GM19099 (cell line): ENCODE measurements around the gene RAMP2.

Experiments
- POLR2A ChIP-seq: IDR thresholded peaks from 3 replicates; pipeline ENCODE4 v1.6.1; 2011; ENCODE audit warnings: low read depth; ENCODE audit not compliant: insufficient read length; ENCODE audit errors: extremely low read depth

Gene RAMP2, protein sequence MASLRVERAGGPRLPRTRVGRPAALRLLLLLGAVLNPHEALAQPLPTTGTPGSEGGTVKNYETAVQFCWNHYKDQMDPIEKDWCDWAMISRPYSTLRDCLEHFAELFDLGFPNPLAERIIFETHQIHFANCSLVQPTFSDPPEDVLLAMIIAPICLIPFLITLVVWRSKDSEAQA

DNA sequence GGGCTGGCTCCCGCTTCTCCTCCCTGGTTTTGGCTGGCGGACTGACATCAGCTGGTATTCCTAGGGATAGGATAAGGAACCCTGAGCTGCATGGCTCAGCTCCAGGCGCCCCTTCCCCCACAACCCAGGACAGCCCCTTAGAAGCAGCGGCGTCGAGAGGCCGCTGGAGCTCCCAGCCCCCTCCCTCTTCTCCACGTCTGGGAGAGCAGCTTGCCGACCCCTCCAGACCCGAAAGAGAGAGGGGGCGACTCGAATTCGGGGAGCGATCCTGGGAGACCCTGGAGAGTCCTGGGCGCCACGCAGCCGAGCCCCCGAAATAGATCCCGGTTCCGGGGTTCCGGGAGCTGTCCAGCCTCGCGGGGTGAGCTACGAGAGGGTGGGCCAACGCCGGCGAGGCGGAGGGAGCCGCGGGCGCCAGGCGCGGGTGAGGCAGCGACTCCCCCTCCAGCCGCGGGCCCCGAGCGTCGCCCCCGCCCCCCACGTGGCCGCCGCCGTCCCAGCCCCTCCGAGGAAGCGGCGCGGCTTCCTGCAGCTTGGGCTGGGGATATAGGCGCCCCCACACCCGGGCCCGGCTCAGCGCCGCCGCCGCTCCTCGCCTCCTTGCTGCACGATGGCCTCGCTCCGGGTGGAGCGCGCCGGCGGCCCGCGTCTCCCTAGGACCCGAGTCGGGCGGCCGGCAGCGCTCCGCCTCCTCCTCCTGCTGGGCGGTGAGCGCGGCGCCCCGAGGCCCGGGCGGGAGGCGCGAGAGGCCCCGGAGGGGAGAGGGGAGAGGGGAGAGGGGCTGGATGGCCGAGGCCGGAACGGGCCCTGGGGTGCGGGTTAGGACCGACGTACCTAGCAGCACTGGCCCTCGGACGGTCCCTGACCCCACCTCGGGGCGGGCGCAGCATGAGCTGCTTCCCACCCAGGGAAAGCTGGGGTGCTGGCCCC lies at the start of gene RAMP2:
Gene RAMP2 (plus strand): TSS at position 576 of the 930 bp plus-strand sequence. CDS start 35 bp downstream, at position 611.
- TF ChIP-seq POLR2A = no peak

DNA sequence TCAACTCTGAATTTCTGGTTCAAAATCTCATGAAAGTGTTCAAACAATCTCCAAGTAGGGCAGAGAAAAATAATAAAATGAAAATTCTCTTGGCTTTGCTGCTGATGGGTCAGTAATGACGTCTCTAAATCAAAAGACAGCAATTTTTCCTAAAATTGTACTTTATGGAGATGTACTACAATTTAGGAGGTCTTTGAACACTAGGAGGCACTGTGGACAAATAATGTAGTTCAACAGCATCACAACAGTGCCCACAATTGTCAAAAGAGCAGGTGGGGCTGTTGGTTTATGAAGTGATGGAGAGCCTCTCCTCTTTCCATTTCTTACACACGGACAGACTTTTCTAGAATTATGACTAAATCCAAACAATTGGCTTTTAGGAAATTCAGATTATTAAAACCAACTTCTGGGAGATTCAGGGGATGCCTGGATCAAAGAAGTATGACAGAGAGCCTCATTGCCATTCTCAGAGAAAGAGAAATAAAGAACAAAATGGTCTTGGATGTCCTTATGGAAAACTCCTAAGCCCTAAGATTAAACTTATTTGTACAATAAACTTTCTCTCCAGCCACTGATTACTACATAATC lies 39.9 kb upstream of the RAMP2 start:
- TF ChIP-seq POLR2A = no peak

DNA sequence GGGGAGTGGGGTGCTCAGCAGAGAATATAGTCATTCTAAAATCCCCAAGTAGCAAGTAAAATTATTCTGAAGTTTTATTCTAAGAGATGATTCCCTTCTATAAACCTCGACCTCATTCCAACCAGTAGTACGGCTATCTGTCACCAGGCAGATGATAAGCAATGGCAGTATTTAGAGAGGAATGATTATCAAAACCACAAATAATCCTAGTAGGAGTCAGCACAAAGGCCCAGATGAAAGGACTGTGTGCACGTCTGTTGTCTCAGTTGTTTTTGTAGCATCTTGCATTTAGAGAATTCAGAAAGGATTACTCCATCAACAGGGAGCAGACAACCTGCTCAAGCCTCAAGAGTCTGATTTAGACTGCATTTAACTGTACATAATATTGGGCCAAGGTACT lies 37.4 kb upstream of the RAMP2 start:
- TF ChIP-seq POLR2A = no peak

DNA sequence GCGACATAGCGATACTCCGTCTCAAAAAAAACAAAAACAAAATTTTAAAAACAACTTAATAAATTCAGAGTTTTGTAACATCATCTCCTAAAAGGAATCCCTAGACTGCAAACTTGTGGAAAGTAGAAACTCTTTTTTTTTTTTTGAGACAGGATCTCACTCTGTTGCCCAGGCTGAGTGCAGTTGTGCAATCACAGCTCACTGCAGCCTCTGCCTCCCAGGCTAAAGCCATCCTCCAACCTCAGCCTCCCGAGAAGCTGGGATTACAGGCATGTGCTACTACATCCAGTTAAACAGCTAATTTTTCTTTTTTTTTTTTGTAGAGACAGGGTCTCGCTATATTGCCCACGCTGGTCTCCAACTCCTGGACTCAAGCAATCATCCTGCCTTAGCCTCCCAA lies 35.9 kb upstream of the RAMP2 start:
- no peak for TF ChIP-seq POLR2A

DNA sequence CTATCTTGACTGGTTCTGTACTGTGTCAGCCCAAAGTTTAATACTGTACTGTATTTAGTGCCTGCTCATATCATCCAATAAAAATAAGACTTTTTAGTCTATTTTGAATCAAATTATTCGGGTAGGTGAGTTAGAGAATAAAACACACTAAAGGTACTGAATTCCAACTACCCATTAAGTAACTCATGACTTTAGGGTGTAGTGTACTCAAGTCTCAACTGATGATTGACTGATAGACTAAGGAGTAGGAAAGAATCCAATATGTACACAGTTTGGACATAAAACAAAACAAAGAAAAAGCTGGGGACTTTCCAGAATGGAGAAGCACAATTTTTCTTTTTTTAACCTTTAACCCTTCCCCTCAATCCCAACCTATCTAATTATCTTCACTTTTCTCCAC lies 20.3 kb upstream of the RAMP2 start:
- TF ChIP-seq POLR2A = no peak

DNA sequence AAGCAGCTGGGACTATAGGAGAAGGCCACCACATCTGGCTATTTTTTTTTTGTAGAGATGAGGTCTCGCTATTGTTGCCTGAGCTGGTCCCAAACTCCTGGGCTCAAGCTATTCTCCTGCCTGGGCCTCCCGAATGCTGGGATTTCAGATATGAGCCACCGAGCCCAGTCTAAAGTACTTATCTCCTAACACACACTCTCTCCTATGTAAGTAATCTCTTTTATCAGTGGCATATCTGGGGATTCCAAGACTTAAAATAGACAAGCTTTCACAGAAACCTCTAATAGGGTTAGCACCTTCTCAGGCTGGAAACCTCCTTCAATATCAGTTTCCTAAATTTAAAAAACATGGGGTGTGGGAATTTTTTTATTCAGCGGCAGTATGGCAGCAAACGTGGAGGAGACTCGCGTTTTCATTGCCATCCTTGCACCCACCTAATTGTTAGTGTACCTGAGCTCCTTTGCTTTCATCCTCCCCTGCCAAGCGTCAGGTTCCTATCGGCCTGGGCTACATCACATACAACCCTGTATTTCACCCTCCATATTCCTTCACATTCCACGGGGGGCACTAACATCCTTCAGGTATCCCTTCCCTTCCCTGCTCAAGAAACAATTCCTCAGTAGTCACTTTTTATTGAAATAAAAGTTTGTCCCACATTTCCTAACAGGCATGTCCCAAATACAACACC lies 17.3 kb upstream of the RAMP2 start:
- TF ChIP-seq POLR2A = no peak

DNA sequence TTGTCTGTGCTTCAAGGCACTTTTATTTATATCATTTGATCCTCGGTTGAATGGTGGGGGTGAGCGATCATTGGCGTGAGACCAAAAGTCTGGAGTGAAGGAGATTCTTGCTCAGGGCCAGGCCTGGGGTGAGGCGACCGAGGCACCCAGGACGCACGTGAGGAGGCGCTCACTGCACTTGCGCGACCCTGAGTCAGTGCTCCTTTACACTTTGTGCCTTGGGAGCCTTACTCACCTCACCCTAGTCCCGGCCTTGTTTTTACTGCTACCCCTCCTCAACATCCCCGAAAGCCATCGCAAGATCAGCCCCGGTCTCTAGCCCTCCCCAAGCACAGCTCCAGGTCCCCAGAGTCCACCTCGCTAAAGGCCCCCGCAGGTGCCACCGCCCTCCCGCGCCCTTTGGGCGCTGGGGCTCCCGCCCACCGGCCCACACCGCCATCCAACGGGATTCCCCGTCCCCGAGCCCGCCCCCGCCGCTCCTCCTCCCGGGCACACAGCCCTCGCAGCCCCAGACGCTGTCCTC lies 16.7 kb upstream of the RAMP2 start:
- TF ChIP-seq POLR2A = no peak

DNA sequence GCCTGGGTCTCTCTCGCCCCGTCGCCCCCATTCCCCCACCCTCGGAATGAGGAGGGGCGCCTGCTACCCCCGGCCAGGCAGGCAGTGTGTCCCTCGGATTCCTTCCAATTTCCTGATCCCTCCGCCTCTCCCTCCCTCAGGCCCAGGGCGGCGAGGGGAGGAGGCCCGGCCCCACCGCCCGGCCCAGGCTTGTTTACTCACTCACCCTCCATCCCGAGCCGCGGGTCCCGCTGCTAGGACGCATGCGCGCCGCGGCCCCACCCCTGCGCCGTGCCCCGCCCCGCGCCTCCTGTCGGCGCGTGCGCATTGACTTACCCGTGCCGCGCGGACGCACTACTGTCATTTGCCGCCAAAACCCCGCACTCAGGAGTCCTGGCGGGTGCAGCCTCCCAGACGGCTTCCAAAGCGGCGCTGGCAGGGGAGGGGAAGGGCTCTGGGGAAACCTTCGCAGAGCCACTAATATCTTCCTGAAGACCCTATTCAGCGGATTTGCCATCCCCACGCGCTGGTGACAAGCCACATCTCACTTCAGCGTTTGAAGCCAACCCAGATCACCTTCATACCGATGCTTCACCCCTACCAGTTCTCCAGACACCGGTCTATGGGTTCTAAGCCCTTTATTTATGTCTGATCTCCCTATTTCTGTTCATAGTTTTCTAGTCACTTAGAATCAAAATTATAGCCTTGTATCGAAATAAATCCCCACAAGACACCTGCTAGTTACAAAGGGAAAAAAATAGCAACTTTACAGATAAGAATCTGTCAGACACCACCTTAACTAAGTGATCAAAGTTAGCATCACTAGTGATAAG lies 16.0 kb upstream of the RAMP2 start, which contains the start of gene EZH1:
Gene EZH1 (minus strand): TSS at position 235 of the 812 bp plus-strand sequence. CDS start 16,099 bp downstream, outside the sequence.
- peak; percentile 72 for TF ChIP-seq POLR2A

DNA sequence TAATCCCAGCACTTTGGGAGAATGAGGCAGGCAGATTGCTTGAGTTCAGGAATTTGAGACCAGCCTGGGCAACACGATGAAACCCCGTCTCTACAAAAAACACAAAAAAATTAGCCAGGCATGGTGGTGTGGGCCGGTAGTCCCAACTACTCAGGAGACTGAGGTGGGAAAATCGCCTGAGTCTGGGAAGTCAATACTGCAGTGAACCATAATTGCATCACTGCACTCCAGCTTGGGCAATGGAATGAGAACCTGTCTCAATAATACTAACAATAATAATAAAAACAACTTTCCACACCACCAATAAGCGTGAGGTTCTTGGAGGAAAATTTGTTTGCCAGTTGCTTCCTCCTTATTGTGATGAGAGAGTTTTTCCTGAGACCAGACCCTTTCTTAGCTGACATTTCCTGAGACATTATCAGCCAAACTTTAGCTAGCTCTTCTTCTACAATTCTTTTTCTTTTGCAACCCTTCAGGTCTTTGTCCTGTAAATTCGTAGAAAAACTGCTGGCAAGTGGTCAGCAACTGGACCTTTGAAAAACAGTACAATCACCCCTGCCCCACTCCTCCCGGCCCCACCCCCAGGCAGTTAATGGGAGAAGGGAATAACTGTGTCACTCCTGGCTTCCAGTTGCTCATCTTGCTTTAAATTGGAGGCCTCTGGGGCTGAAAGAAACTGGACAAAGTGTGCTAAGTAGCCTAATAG lies 12.7 kb upstream of the RAMP2 start:
- no peak for TF ChIP-seq POLR2A

DNA sequence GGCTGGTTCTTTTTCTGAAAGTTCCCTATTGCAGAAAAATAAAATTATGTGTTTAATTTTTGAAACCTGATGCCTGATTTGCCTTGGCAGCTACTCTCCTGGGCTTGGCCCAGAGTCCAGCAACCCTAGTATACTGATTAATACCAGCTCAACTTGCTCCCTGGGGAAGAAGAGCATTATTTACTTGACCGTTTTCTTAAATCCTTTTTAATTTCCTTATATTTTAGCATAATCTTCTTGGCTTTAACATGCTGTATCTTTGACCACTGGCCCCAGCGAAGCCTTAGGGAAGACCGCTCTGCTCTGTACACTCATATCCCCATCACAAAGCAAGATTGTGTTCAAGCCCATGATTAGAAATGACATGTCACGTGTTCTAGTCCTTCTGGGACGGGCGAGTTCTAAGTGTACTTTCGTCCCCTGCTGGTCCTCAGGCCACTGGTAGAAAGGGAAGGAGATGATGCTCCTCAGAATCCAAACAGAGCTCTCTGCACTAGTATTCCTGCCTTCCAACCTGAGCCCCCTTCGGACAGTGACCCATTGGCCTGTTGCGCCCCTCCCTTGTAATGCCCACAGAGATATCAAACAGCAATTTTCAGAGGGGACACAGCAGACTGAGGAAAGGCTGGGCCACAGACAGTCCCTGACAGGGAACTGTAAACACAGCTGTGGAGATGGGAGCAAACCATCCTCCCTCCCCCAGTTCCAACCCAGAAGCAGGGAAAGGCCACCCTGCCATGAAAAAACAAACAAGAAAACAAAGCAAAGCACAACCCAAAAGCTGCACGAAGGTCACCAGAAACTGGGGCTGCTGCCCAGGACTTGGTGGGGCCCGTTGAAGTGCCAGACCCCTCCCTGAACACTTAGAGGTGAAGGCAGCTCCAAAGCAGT lies 11.9 kb upstream of the RAMP2 start:
- no peak for TF ChIP-seq POLR2A

DNA sequence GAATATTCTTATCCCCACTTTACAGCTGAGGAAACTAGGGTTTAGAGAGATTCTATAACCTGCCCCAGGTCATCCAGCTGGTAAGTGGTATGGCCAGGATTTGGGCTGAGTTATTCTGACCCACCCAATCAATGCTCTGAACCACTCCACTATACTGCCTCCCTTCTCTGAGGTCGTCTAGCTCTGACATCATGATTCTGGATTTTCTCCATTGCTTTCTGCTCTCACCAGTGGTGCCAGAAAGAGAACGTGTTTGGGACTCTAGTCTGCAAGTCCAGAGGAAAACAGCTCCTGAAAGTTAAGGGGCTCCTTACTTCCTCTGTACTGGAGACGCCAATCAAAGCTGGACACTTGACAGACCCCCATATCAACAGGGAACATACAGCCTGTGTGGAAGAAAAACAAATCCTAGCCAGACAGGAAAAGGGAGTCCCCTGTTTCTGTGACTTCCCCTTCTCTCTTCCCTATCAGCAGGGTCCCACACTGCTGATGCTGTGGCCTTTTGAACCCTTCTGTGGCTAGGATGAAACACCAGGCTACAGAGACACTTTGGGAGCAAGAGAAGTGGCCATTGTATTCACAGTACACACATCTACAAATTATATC lies 10.2 kb upstream of the RAMP2 start:
- TF ChIP-seq POLR2A = no peak

DNA sequence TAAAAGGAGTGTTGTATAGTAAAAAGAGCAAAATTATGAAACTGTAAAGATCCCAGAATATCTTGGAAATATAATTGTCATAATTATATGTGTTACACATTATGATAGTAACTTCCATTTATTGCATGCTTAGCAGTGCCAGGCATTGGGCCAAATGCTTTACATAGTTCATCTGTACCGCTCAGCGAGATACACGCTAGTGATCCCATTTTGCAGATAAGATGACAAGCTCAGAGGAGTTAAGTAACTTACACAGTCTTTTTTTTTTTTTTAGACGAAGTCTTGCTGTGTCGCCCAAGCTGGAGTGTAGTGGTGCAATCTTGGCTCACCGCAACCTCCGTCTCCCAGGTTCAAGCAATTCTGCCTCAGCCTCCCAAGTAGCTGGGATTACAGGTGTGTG lies 9.4 kb upstream of the RAMP2 start:
- TF ChIP-seq POLR2A = no peak

DNA sequence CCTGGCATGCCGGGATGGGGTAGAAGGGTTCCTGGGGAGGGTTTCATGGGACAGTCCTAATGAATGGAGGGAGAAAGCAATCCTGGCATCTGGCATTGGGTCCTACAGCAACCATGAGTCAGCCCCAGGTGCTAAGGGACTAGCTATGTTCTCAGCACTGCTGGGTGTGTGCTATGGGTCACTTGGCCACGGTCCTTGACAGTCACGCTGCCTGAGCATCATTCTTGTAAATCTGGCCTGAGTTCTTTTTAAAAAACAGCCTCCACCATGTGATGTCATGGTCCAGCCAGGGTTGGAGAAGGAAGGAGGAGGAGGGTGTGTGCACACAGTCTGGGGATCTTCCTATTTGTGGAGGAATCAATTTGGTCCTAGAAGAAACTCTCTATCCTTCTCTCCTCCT lies 6.2 kb upstream of the RAMP2 start:
- TF ChIP-seq POLR2A = no peak
